Measurements from ENCODE around the gene CXCL14. TPM values are rescaled to one million over a fixed set of nuclear protein-coding genes. Genes with fewer than 3 reads are reported as not detected.

Gene CXCL14
- polyA plus RNA-seq, 3 donors: 0.07 to 0.12 TPM; not detected in 1

DNA sequence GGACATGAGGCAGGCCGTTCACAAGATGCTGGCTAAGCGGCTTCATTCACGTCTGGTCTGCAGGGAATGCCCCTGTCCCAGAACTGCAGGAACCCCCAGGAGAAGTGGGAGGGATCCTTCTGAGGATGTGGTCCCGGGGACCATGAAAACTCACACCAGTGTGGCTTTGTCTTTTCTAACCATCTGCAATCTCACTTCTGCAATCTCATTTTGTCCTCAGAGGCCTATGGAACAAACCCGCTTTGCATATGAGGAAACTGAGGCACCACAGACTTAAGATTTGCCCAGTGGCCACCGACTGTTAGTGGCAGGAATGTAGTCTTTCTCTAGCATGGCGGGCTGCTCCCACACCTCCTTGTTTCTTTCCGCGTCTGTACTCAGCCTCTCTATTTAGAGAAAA lies 6.9 kb downstream of the CXCL14 start:
- H3K27me3 ChIP-seq (ENCODE audit: control insufficient read depth in 2 of 2, insufficient read depth in 2 of 2, low read length in 2 of 2): peaks cover 7 to 13% of the 10 kb centered on the region in 2 donors
- intact Hi-C loops (cut with micrococcal nuclease): no loop called here
- no peaks in the 10 kb centered on the region for H3K79me2 ChIP-seq (ENCODE audit: insufficient read depth, low read length)

DNA sequence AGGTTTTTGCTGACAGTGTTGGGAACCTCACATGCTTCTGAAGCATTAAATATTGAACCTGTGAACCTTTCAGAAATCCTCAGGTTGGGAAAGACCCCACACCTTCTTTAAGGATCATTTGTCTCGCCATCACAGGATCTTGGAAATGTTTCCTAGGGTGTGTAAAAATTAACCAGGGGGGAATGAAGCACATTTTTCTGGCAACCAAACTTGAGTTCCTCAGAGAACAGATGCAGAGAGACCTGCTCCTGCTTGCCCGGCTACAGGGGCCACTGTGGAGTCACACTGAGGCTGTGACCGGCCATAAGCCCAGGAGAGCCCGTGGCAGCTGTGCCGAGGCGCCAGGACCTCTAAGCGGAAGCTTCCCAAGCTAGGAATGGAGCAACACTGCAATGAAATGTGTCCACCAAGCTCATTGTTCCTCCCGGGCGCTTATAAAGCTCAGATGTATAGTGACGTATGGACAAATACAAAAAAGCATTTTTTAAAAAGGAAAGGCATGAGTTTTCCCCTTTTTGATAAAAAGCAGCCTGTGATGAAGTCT lies 7.7 kb downstream of the CXCL14 start:
- Mint-ChIP-seq H3K4me1 (peaks cover 9% of the 10 kb centered on the region), H3K27me3 (ENCODE audit: low read depth in 3 of 3) (peaks cover 11 to 20% (median 17%) of the 10 kb centered on the region in 3 donors), H3K27ac (no peak overlapping the region), H3K4me3 (no peak overlapping the region), H3K36me3 (no peaks in the 10 kb centered on the region), H3K9me3 (peaks cover 0 to 2% (median 0%) of the 10 kb centered on the region in 7 donors)
- Histone ChIP-seq H3K4me1 (ENCODE audit: control insufficient read depth in 1 of 2, insufficient read depth in 2 of 2, low read length in 2 of 2) (no peaks in the 10 kb centered on the region), H3K9me3 (replicated peaks in 1 of 2; ENCODE audit: control insufficient read depth in 1 of 2, insufficient read depth in 1 of 2, low read length in 2 of 2) (no peaks in the 10 kb centered on the region), H3K27me3 (ENCODE audit: control insufficient read depth in 2 of 2, insufficient read depth in 2 of 2, low read length in 2 of 2) (peaks cover 1 to 7% of the 10 kb centered on the region in 2 donors), H3K36me3 (replicated peaks in 1 of 2; ENCODE audit: control insufficient read depth in 1 of 2, insufficient read depth in 2 of 2, low read length in 2 of 2) (no peaks in the 10 kb centered on the region), H3K4me2 (replicated peaks; ENCODE audit: extremely low read depth, low read length, poor library complexity, severe bottlenecking) (no peak overlapping the region), H3K4me3 (replicated peaks in 1 of 3; ENCODE audit: low read depth in 2 of 3, low read length in 3 of 3) (no peak overlapping the region), H3K79me2 (ENCODE audit: insufficient read depth, low read length) (no peaks in the 10 kb centered on the region), H4K20me1 (ENCODE audit: insufficient read depth, low read length) (no peaks in the 10 kb centered on the region), H3K9ac (ENCODE audit: insufficient read depth, low read length, poor library complexity, severe bottlenecking) (no peak overlapping the region), H3K27ac (ENCODE audit: low read depth in 1 of 2, low read length in 2 of 2) (no peak overlapping the region), H2AFZ (ENCODE audit: insufficient read depth, low read depth, low read length, poor library complexity, severe bottlenecking) (no peak overlapping the region)
- intact Hi-C loops (cut with micrococcal nuclease): no loop called here
- TF ChIP-seq, protein P1, sequence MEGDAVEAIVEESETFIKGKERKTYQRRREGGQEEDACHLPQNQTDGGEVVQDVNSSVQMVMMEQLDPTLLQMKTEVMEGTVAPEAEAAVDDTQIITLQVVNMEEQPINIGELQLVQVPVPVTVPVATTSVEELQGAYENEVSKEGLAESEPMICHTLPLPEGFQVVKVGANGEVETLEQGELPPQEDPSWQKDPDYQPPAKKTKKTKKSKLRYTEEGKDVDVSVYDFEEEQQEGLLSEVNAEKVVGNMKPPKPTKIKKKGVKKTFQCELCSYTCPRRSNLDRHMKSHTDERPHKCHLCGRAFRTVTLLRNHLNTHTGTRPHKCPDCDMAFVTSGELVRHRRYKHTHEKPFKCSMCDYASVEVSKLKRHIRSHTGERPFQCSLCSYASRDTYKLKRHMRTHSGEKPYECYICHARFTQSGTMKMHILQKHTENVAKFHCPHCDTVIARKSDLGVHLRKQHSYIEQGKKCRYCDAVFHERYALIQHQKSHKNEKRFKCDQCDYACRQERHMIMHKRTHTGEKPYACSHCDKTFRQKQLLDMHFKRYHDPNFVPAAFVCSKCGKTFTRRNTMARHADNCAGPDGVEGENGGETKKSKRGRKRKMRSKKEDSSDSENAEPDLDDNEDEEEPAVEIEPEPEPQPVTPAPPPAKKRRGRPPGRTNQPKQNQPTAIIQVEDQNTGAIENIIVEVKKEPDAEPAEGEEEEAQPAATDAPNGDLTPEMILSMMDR (IDR thresholded peaks at IDR 0.05): no peak
- no peak for DNase-seq
- 84% methylated on average over 8 of the region's 10 CpGs for WGBS (ENCODE audit: insufficient coverage)

More for the DNA sequence above, 6.9 kb downstream of the CXCL14 start:
- Mint-ChIP-seq H3K36me3 (no peaks in the 10 kb centered on the region), H3K4me1 (peaks cover 9% of the 10 kb centered on the region), H3K9me3 (peaks cover 0 to 2% (median 0%) of the 10 kb centered on the region in 7 donors), H3K4me3 (no peak overlapping the region), H3K27me3 (ENCODE audit: low read depth in 3 of 3) (peaks cover 17 to 27% (median 25%) of the 10 kb centered on the region in 3 donors), H3K27ac (peak overlapping the region in 1 of 7 donors; percentile 37)
- Histone ChIP-seq H4K20me1 (ENCODE audit: insufficient read depth, low read length) (no peaks in the 10 kb centered on the region), H3K9ac (ENCODE audit: insufficient read depth, low read length, poor library complexity, severe bottlenecking) (no peak overlapping the region), H3K36me3 (replicated peaks in 1 of 2; ENCODE audit: control insufficient read depth in 1 of 2, insufficient read depth in 2 of 2, low read length in 2 of 2) (no peaks in the 10 kb centered on the region), H3K4me1 (ENCODE audit: control insufficient read depth in 1 of 2, insufficient read depth in 2 of 2, low read length in 2 of 2) (no peaks in the 10 kb centered on the region), H3K4me2 (replicated peaks; ENCODE audit: extremely low read depth, low read length, poor library complexity, severe bottlenecking) (no peak overlapping the region), H3K9me3 (replicated peaks in 1 of 2; ENCODE audit: control insufficient read depth in 1 of 2, insufficient read depth in 1 of 2, low read length in 2 of 2) (no peaks in the 10 kb centered on the region), H2AFZ (ENCODE audit: insufficient read depth, low read depth, low read length, poor library complexity, severe bottlenecking) (no peak overlapping the region), H3K27ac (ENCODE audit: low read depth in 1 of 2, low read length in 2 of 2) (no peak overlapping the region), H3K4me3 (replicated peaks in 1 of 3; ENCODE audit: low read depth in 2 of 3, low read length in 3 of 3) (no peak overlapping the region)
- DNase-seq: no peak
- TF ChIP-seq, protein P1 (IDR thresholded peaks at IDR 0.05): no peak
- WGBS (ENCODE audit: insufficient coverage): 24% methylated on average over 4 of the region's 9 CpGs

Measured in CD14-positive monocyte (primary cell).